ENCODE data around the gene ACAN. TPM values are rescaled to one million over a fixed set of nuclear protein-coding genes. Genes with fewer than 3 reads are reported as not detected.
A peak's percentile ranks its signal among the peaks of the same experiment; 100 is the strongest.
"Not testable (repeated sequence)": the region's sequence is repeated elsewhere in the genome, so short reads cannot be mapped to it uniquely, and the experiment has no call there.

The ACAN gene
- total RNA-seq, 1 donor from 2014 or later, result 1.9 TPM

DNA sequence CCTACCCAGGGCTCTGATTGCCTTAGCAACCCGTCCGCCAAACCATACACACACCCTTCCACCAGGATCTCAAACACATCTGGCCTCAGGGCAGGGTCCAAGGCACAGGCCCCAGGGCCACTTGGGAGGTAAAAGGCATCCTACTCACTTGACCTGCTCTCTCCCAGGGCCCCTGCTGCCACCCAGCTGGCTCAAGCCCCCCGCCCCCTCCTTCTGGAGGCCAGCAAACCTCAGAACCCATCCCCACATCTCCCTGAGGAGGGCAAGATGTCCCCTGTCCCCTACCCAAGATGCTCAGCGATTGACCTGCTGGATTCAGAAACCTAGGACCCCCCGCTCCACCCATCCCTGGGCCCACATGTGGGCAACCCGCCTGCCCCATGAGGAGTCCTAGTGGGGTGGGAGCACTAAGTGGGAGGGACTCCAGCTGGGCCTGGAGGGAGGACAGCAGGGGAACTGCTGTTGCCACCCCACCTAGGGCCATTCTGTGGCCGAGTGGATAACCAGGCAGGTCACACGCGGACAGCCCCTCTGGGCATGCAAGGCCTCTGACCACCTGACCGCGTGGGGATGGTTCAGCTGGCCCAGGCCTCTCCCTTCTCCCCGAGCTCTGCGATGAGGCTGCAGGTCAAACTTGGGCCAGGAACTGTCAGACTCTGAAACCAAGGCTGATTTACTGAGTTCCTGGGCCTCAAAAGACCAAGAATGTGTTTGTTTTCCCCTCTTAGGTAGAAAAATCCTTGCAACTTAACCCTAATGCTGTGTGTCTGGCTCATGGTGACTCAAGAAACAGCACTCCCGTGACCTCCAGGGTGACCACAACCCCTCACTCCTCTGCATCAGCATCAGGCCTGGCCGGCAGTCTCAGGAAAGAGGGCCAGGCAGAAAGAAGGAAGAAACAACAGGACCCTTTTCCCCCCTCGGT is 105.7 kb downstream of the ACAN start:
- no peak for DNase-seq (ENCODE audit: low spot score)
- intact Hi-C loops (cut with DNase I), result loop anchor here (2.0 kb wide), 1 partner anchor 96 kb away; no protein-coding TSS in a partner anchor

DNA sequence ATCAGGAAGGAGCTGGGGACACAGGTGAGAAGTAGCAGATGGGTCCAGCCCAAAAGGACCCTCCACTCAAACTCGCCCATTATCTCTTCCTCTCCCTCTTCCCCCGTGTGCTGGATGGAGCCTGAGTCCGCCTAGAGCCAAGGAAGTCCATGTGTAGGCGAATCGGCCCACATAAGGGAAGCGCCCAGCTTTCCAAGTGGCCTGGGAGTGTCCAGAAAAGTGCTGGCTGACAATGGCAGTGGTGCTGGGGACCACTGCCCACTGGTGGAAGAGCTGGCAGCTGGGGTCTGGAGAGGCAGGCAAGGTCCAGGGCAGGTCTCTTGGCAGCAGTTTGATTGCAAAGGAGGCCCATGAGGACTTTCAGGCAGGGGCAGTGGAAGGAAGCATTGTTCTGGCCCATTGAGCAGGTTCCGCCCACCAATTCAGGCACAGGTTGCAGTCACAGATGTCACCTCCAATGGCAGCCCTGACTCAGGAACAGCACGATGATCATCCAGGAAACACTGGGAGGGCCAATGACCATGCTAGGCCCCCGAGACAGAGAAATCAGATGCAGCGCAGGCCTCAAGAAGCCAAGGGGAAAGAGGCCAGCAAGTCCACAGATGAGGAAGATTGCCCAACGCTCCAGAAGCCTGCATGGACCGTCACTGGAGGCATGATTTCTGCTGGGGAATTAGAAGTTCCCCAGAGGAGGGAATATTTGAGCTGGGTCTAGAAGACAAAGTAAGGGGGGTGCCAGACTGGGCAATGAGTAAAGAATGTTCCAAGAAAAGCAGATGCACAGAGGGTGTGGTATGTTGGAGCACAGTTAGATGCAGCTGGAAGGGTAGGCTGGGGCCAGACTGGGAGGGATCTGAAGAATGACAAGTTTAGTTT is 107.0 kb downstream of the ACAN start:
- no peak for DNase-seq (ENCODE audit: low spot score)
- intact Hi-C loops (cut with DNase I), result loop anchor here (2.0 kb wide), 1 partner anchor 95 kb away; no protein-coding TSS in a partner anchor

DNA sequence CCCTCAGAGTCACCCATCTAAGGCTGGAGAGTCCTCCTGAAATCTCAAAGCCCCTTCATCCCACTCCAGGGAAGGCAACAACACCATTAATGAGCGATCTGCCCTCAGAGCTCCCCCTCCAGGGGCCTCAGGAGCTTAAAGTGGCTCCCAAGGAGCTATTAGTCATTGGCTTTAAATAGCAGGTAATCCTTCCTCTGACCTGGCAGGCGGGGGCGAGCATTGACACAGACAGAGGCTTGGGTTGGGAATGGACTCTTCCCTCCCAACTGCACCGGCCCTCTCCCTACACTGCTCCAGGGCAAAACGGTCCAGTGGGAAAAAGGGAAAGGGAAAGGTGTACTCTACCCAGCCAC is 108.5 kb downstream of the ACAN start:
- intact Hi-C loops (cut with DNase I), result loop anchor here (2.0 kb wide), 1 partner anchor 21 kb away; no protein-coding TSS in a partner anchor
- no peak for DNase-seq (ENCODE audit: low spot score)

DNA sequence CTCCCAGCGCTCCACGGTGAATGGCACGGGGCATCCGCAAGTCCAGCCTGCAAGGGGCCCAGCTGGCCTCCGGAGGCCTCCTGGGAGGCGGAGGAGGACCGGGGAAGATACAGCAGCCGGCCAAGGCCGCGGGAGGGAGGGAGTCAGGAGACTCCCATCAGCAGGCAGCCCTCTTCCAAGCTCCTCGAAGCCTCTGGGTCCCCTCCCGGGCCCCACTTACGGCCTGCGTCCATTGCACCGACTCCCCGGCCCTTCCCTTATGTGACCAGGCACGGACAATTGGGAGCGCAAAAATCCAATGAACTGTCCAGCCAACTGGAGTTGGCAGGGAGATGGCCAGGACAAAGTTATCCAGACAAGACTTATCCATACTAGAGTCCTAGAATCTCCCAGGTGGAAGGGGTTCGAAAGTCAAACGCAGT is 109.3 kb downstream of the ACAN start:
- intact Hi-C loops (cut with DNase I), result loop anchor here (2.0 kb wide), 1 partner anchor 20 kb away; no protein-coding TSS in a partner anchor
- no peak for DNase-seq (ENCODE audit: low spot score)

DNA sequence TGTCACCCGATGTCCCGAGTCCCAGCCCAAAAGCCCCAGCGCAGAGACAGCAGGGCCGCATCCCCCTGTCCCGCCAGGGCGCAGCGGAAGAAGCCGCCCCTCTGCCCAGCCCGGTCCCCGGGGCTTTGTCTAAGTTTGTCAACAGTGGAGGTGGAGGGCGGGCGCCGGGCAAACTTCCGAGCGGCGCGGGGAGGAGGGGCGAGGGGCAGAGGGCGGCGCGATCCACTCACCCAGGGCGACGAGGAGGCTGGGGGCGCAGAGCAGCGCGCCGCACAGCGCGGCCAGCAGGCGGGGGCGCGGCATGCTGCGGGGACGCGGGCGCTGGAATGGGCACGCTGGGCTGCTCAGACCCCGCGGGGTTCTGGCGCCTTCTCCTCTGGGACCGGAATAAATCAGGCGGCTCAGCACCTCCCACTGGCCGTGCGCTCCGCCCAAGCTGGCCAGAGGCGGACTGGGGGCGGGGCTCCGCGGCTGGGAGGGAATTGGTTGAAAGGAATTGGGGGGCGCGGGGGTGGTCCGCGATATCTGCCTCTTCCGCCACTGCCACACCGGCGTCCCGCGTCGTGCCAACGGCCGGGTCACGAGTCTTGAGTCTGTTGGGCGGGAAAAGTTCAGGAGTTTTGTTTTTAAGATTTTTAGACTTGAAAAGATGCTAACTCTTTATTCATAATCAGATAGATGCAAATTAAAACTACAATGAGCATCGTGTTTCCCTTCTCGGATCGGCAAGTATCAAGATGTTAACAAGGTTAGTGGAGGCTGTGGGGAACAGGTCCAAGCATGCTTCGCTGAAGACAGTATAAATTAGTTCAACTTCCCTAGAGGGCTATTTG is 110.0 kb downstream of the ACAN start, which contains the start of gene MFGE8:
TSS of gene MFGE8 (minus strand) at position 363 of the 833 bp plus-strand sequence. CDS start at position 303, 60 bp downstream.
- peak; percentile 91 for DNase-seq (ENCODE audit: low spot score)

DNA sequence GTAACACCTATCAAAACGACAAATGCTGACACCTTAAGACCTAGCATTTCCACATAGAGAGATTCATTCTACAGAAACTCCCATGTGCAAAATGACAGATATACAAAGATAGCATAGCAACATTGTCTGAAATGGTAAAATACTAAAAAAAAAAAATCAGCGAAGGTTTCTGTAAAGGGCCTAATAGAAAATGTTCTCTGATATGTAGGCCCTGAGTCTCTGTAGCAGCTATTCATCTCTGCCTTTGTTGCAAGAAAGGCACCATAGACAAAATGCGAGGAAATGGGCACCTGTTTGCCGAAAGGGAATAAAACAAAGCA is 110.6 kb downstream of the ACAN start:
- intact Hi-C loops (cut with DNase I), result loop anchor here (2.0 kb wide), 1 partner anchor 19 kb away; no protein-coding TSS in a partner anchor
- DNase-seq (ENCODE audit: low spot score), result no peak

More for the DNA sequence above, 110.0 kb downstream of the ACAN start, which contains the start of gene MFGE8:
- intact Hi-C loops (cut with DNase I), result loop anchor here (2.0 kb wide), 1 partner anchor 20 kb away; no protein-coding TSS in a partner anchor

DNA sequence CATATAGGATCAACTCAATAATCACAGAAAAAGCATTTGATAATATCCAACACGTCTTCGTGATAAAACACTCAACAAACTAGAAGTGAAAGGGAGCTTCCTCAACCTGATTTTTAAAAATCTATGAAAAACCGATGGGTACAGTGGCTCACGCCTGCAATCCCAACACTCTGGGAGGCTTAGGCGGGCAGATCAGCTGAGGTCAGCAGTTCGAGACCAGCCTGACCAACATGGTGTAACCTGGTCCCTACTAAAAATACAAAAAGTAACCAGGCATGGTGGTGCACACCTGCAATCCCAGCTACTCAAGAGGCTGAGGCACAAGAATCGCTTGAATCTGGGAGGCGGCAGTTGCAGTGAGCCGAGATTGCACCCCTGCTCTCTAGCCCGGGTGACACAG is 112.1 kb downstream of the ACAN start:
- DNase-seq (ENCODE audit: low spot score), result no peak
- intact Hi-C loops (cut with DNase I), result no loop called here

DNA sequence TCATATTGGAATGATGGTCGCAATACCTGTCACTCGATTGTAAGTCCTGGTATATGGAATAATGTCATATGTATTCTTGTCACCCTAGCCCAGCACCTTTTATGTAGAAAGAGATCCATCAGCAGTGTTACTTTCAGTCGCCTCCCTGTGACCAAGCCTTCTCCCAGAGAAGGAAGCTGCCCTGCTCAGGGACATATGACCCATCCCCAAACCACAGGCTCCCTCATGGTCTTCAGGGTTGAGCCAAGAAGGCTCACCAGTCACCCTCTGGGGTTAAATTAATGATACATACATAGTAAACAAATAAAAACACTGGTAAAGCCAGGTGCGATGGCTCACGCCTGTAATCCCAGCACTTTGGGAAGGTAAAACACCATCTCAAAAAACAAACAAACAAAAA is 114.5 kb downstream of the ACAN start:
- intact Hi-C loops (cut with DNase I), result no loop called here
- DNase-seq (ENCODE audit: low spot score), result no peak

DNA sequence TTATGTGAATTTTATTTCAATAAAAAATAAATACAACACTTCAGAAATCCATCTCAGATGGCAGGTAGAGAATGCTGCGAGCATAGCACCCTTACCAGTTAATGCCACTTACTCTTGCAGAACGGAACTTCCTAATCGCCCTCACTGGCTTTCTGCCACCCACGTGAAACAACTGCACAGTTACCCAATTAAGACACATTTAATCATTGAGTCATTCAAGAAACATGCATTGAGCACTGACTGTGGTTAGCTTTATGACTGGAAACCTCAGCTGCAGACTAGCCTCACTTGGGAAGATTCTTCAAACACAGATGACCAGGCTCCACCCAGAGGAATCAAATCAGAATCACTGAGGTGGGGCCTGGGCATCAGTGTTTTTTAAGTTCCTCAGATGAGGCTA is 115.5 kb downstream of the ACAN start:
- DNase-seq (ENCODE audit: low spot score), result no peak
- intact Hi-C loops (cut with DNase I), result no loop called here

DNA sequence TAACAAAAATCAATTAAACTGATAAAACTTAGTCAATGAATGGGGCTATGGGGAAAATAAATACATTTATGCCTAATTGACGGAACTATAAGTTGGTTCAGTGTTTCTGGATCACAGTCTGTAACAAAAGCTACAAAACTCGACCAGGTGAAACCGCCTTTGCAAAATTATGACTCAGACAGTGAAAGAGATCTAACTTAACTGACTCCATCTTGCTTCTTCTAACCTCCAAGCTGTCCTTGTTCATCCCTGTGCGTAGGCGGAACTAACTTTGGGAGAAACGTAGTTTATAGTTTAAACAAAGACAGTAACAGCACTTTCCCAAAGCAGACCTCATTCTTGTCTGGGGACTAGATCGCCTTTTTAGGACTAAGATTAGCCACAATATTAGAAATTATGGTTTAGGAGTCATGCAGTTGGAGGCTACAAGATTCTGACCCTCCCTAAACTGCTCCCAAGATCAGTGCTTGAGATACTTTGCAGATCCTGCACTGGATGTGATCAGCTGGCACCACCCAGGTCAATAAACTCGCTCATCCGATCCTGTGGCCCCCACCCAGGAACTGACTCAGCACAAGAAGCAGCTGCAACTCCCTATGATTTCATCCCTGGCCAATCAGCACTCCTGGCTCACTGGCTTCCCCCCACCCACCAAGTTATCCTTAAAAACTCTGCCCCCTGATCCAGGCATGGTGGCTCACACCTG is 117.1 kb downstream of the ACAN start:
- no peak for DNase-seq (ENCODE audit: low spot score)
- intact Hi-C loops (cut with DNase I), result no loop called here

DNA sequence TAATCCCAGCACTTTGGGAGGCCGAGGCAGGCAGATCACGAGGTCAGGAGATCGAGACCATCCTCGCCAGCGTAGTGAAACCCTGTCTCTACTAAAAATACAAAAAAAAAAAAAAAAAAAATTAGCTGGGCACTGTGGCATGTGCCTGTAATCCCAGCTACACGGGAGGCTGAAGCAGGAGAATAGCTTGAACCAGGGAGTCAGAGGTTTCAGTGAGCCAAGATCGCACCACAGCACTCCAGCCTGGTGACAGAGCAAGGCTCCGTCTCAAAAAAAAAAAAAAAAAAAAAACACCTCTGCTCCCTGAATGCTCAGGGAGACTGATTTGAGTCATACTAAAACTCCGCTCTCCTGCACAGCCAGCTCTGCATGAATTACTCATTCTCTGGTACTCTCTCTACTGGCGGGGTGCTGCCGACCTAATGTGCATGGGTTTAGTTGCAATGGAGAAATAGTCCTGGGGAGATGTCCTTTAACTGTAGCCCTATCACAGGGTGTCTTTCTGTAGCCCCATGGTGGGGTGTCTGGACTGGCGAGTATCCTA is 117.7 kb downstream of the ACAN start:
- DNase-seq (ENCODE audit: low spot score); intact Hi-C loops (cut with DNase I): not testable (repeated sequence)

Other genes with a start within 250 kb of the ACAN start
- gene AEN, start 182.1 kb upstream of the ACAN start, total RNA-seq, result 8.7 TPM
- 3.9 TPM for gene ISG20, start 164.4 kb upstream of the ACAN start, total RNA-seq
- gene HAPLN3, start 92.1 kb downstream of the ACAN start, total RNA-seq, result 9.8 TPM
- 1,071 TPM for gene MFGE8, start 109.9 kb downstream of the ACAN start, total RNA-seq

All from cardiac septum (tissue), 1 donor.